ENCODE results near the gene CSTA. TPM values are rescaled to one million over a fixed set of nuclear protein-coding genes. Genes with fewer than 3 reads are reported as not detected.

The CSTA gene
- total RNA-seq, 2 experiments from 2014 or later, result 1.2 to 1.4 TPM

GRCh38 chr3:122382888-122383666 is 58.0 kb downstream of the CSTA start, which contains the start of gene MIX23:
MIX23 (minus strand) TSS chr3:122383231; CDS start chr3:122383224, 7 bp downstream.
- CTCF ChIA-PET, result interaction anchor here (0.8 to 2.6 kb wide), 7 partner anchors 10 to 722 kb away, joined by 3 to 21 read pairs (median 6); partner anchors contain the start of genes HCLS1 and KPNA1
- H3K36me3 Mint-ChIP-seq (ENCODE audit: low read depth), result peaks cover 30% of the 10 kb centered on the region
- H3K4me1 ChIP-seq (ENCODE audit: insufficient read depth, low read length), result peaks cover 17% of the 10 kb centered on the region
- H3K27me3 ChIP-seq (ENCODE audit: control insufficient read depth in 1 of 2, insufficient read depth in 2 of 2, low read length in 2 of 2), result no peaks in the 10 kb centered on the region
- H3K27ac ChIP-seq (ENCODE audit: low read depth in 1 of 2, low read length in 2 of 2), result peak within 1 kb of the TSS; percentile 61 to 71
- H3K27me3 Mint-ChIP-seq, result no peaks in the 10 kb centered on the region
- peaks cover 4% of the 10 kb centered on the region for H3K36me3 ChIP-seq (ENCODE audit: insufficient read depth, low read length)
- peak within 1 kb of the TSS; percentile 76 for H3K4me3 ChIP-seq (ENCODE audit: low read length)
- intact Hi-C loops (cut with DNase I, micrococcal nuclease), result loop anchor here (2.0 to 10.0 kb wide), 10 partner anchors 34 to 1204 kb away; partner anchors contain the start of genes GOLGB1 (in 2 of the 2), DTX3L (in 1 of the 2), EAF2 (in 1 of the 2) and HACD2 (in 1 of the 2)
- peak within 1 kb of the TSS; percentile 87 for H3K27ac Mint-ChIP-seq
- no peak for TF ChIP-seq CTCF (IDR thresholded peaks at IDR 0.05)
- POLR2A ChIA-PET, result interaction anchor here (0.8 to 2.9 kb wide), 12 partner anchors 10 to 1202 kb away, joined by 3 to 102 read pairs (median 10); partner anchors contain the start of genes EAF2, HACD2, HCLS1 and HSPBAP1
- peak; percentile 54 for ATAC-seq (ENCODE audit: poor library complexity)
- H3K4me3 Mint-ChIP-seq, result peak within 1 kb of the TSS; percentile 94
- peak; percentile 69 to 90 (median 80) for DNase-seq
- no peaks in the 10 kb centered on the region for H3K9me3 Mint-ChIP-seq
- H3K9me3 ChIP-seq (ENCODE audit: control insufficient read depth in 1 of 2, insufficient read depth in 1 of 2, low read length in 2 of 2), result no peaks in the 10 kb centered on the region
- peaks cover 49% of the 10 kb centered on the region for H3K4me1 Mint-ChIP-seq (ENCODE audit: low read depth)

GRCh38 chr3:122383771-122384697 is 59.0 kb downstream of the CSTA start, which contains the start of gene FAM162A:
FAM162A (plus strand) TSS chr3:122384182; CDS start chr3:122384266, 84 bp downstream.
- peak; percentile 71 for TF ChIP-seq CTCF (IDR thresholded peaks at IDR 0.05)
- Histone ChIP-seq H3K9me3 (ENCODE audit: control insufficient read depth in 1 of 2, insufficient read depth in 1 of 2, low read length in 2 of 2) (no peaks in the 10 kb centered on the region), H3K4me3 (ENCODE audit: low read length) (peak within 1 kb of the TSS; percentile 76), H3K27ac (ENCODE audit: low read depth in 1 of 2, low read length in 2 of 2) (peak within 1 kb of the TSS; percentile 61 to 71), H3K27me3 (ENCODE audit: control insufficient read depth in 1 of 2, insufficient read depth in 2 of 2, low read length in 2 of 2) (no peaks in the 10 kb centered on the region), H3K4me1 (ENCODE audit: insufficient read depth, low read length) (peaks cover 17% of the 10 kb centered on the region), H3K36me3 (ENCODE audit: insufficient read depth, low read length) (peaks cover 4% of the 10 kb centered on the region)
- ChIA-PET POLR2A (interaction anchor here (0.6 to 2.9 kb wide), 27 partner anchors 9 to 1201 kb away, joined by 3 to 102 read pairs (median 6); partner anchors contain the start of genes DTX3L, EAF2, HACD2 and HCLS1), CTCF (interaction anchor here (0.7 to 2.6 kb wide), 16 partner anchors 9 to 1200 kb away, joined by 3 to 30 read pairs (median 5); partner anchors contain the start of genes DTX3L, KPNA1, PARP14 and PARP9)
- peaks cover 36% of the 10 kb centered on the region for H3K36me3 Mint-ChIP-seq (ENCODE audit: low read depth)
- ATAC-seq (ENCODE audit: poor library complexity) (peak; percentile 94), DNase-seq (peak; percentile 87 to 98 (median 92))
- H3K27me3 Mint-ChIP-seq, result no peaks in the 10 kb centered on the region
- H3K4me1 Mint-ChIP-seq (ENCODE audit: low read depth), result peaks cover 54% of the 10 kb centered on the region
- H3K4me3 Mint-ChIP-seq, result peak within 1 kb of the TSS; percentile 94
- H3K9me3 Mint-ChIP-seq, result no peaks in the 10 kb centered on the region
- intact Hi-C loops (cut with DNase I, micrococcal nuclease), result loop anchor here (1.0 to 10.0 kb wide), 14 partner anchors 31 to 1203 kb away; partner anchors contain the start of genes GOLGB1 (in 2 of the 2), DTX3L (in 1 of the 2), EAF2 (in 1 of the 2) and HACD2 (in 1 of the 2)
- H3K27ac Mint-ChIP-seq, result peak within 1 kb of the TSS; percentile 87
